Measurements from ENCODE around the gene KLHL11. TPM values are rescaled to one million over a fixed set of nuclear protein-coding genes. Genes with fewer than 3 reads are reported as not detected.

The KLHL11 gene
- total RNA-seq, 1 donor from 2014 or later: 17.4 TPM

GRCh38 chr17:41818024-41818423 is 47.2 kb downstream of the KLHL11 start:
- no peak overlapping the region for H3K4me3 Mint-ChIP-seq (ENCODE audit: unreplicated experiment)
- DNase-seq: no peak
- H3K4me1 Mint-ChIP-seq (ENCODE audit: low read depth, unreplicated experiment): no peaks in the 10 kb centered on the region
- H3K36me3 Mint-ChIP-seq (ENCODE audit: unreplicated experiment): no peaks in the 10 kb centered on the region
- peaks cover 7% of the 10 kb centered on the region for H3K27me3 Mint-ChIP-seq (ENCODE audit: unreplicated experiment)
- H3K9me3 Mint-ChIP-seq (ENCODE audit: unreplicated experiment): peaks cover 2% of the 10 kb centered on the region
- TF ChIP-seq CTCF (IDR thresholded peaks at IDR 0.05; ENCODE audit: partially characterized antibody, unreplicated experiment): no peak
- no peak overlapping the region for H3K27ac Mint-ChIP-seq (ENCODE audit: unreplicated experiment)

GRCh38 chr17:41816637-41817320 is 48.4 kb downstream of the KLHL11 start:
- Mint-ChIP-seq H3K4me3 (ENCODE audit: unreplicated experiment) (no peak overlapping the region), H3K9me3 (ENCODE audit: unreplicated experiment) (peaks cover 5% of the 10 kb centered on the region), H3K4me1 (ENCODE audit: low read depth, unreplicated experiment) (no peaks in the 10 kb centered on the region), H3K27me3 (ENCODE audit: unreplicated experiment) (peaks cover 12% of the 10 kb centered on the region), H3K27ac (ENCODE audit: unreplicated experiment) (no peak overlapping the region), H3K36me3 (ENCODE audit: unreplicated experiment) (no peaks in the 10 kb centered on the region)
- no peak for TF ChIP-seq CTCF (IDR thresholded peaks at IDR 0.05; ENCODE audit: partially characterized antibody, unreplicated experiment)
- no peak for DNase-seq

- no peak for TF ChIP-seq CTCF (IDR thresholded peaks at IDR 0.05; ENCODE audit: partially characterized antibody, unreplicated experiment)
- Mint-ChIP-seq H3K36me3 (ENCODE audit: unreplicated experiment) (no peaks in the 10 kb centered on the region), H3K27me3 (ENCODE audit: unreplicated experiment) (peaks cover 11% of the 10 kb centered on the region), H3K27ac (ENCODE audit: unreplicated experiment) (no peak overlapping the region), H3K4me3 (ENCODE audit: unreplicated experiment) (peak overlapping the region; percentile 78), H3K9me3 (ENCODE audit: unreplicated experiment) (peaks cover 3% of the 10 kb centered on the region), H3K4me1 (ENCODE audit: low read depth, unreplicated experiment) (no peaks in the 10 kb centered on the region)
- DNase-seq: no peak
These were observed 51.0 kb downstream of the KLHL11 start for GRCh38 chr17:41814195-41814594.

- no peaks in the 10 kb centered on the region for H3K4me1 Mint-ChIP-seq (ENCODE audit: low read depth, unreplicated experiment)
- peaks cover 3% of the 10 kb centered on the region for H3K9me3 Mint-ChIP-seq (ENCODE audit: unreplicated experiment)
- TF ChIP-seq CTCF (IDR thresholded peaks at IDR 0.05; ENCODE audit: partially characterized antibody, unreplicated experiment): no peak
- no peak overlapping the region for H3K27ac Mint-ChIP-seq (ENCODE audit: unreplicated experiment)
- peak overlapping the region; percentile 78 for H3K4me3 Mint-ChIP-seq (ENCODE audit: unreplicated experiment)
- H3K27me3 Mint-ChIP-seq (ENCODE audit: unreplicated experiment): peaks cover 11% of the 10 kb centered on the region
- no peaks in the 10 kb centered on the region for H3K36me3 Mint-ChIP-seq (ENCODE audit: unreplicated experiment)
- no peak for DNase-seq
These were observed 51.5 kb downstream of the KLHL11 start for GRCh38 chr17:41813699-41814124.

GRCh38 chr17:41813152-41813680 is 52.0 kb downstream of the KLHL11 start:
- no peaks in the 10 kb centered on the region for H3K4me1 Mint-ChIP-seq (ENCODE audit: low read depth, unreplicated experiment)
- H3K36me3 Mint-ChIP-seq (ENCODE audit: unreplicated experiment): no peaks in the 10 kb centered on the region
- H3K27ac Mint-ChIP-seq (ENCODE audit: unreplicated experiment): no peak overlapping the region
- H3K27me3 Mint-ChIP-seq (ENCODE audit: unreplicated experiment): peaks cover 11% of the 10 kb centered on the region
- no peak for TF ChIP-seq CTCF (IDR thresholded peaks at IDR 0.05; ENCODE audit: partially characterized antibody, unreplicated experiment)
- no peak for DNase-seq
- H3K9me3 Mint-ChIP-seq (ENCODE audit: unreplicated experiment): peaks cover 3% of the 10 kb centered on the region
- peak overlapping the region; percentile 78 for H3K4me3 Mint-ChIP-seq (ENCODE audit: unreplicated experiment)
